HG03354 (cell line): Measurements from ENCODE around the gene ZNF750.

Experiments
- ATAC-seq: cut with Tn5 transposase; IDR thresholded peaks from one replicate; pipeline ENCODE4 v1.9.1; 2021; ENCODE audit warnings: mild to moderate bottlenecking; ENCODE audit not compliant: unreplicated experiment, poor library complexity, severe bottlenecking

Gene ZNF750

DNA sequence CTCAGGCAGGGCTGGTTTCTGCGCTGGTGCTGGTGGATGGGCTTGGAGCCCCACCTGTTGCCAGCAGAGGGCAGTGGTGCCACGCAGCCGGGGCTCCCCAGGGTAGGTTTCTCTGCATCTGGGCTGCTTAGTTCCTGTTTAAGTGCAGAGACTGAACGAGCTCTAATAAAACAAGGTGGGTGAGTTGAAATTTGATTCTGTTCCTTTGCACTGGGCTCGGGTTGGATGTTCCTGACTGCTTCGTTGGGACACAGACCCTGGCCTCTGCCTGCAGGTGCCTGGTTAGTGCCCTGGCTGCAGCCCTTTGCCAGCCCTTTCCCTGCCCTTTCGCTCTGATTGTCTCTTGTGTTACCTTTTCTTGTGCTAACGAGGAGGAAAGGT, 57.9 kb downstream of the ZNF750 start:
- peak; percentile 62 for ATAC-seq

DNA sequence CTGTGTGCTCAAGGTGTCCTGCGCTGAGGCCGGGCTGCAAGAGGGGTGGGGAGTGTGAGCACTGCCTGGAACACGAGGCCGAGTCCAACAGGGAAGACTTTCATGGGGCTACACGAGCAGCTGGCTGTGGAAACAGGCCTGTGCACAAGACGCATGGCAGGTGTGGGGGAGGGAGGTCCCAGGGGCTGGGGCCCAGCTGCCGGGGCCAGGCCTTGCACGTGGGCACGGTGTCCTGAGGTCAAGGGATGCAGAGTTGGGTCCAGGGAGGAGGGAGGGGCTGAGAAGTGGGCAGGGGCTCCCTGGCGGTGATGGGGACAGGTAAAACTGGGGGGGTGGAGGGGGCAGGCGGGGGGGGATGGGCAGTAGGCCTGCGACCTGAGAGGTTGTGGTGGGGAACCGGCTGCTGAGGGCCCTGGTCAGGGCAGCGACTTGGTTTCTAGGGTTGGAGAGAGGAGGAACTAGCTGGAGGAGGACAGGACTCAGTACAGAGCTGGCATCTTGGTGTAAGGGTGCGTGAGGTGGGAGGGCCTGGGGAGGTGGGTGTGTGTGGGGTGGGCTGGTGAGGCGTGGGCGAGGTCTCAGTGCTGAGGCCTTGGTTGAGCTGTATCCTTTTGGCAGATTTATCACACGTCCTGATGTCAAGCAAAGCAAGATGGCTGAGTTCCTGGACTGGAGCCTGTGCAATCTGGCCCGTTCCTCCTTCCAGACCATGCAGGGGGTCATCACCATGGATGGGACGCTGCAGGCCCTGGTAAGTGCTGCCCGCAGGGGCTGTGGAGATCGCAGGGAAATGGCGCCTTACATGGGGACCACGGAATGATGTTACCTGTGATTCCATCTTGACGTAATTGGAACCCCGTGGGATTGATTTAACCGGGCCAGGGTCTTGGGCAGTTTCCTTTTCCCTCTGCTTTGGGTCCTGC, 58.6 kb downstream of the ZNF750 start:
- no peak for ATAC-seq

DNA sequence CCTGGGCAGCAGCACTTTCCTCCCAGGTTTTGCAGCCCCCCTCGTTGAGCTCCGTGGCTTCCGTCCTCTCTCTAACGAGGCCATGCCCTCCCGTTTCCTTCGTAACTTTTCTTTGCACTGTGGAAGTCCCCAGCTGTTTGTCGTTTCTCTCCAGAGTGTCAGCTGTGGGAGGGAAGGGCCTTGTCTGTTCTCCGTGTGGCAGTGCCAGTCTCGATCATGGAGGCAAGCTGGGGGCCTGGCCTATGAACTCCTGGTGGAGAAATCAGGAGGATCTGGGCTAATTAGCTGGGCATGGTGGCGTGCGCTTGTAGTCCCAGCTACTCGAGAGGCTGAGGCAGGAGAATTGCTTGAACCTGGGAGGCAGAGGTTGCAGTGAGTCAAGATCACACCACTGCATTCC, 59.6 kb downstream of the ZNF750 start:
- no peak for ATAC-seq

DNA sequence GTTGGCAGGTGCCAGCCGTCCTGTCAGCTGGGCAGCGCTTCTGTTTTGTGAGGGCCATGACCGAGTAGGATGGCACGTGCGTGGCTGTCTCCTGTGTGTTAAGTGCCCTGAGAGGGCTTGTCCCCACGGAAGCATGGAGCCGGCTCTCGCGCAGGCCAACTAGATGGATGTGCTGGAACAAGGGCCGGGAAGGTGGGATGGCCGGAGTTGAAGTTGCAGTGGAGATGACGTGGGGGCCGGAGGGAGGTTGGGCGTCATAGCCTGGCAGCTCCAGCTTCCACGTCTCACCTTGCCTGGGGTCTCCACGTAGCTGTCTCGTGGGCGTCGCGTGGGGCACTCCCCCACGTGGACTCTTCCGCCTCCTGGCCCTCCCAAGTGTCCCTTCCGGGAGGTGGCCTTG, 60.3 kb downstream of the ZNF750 start:
- ATAC-seq: no peak
